Stimulated activated CD4-positive, alpha-beta T cell treated with anti-CD3 and anti-CD28 coated beads, Interleukin-12 subunit alpha, Interleukin-12 subunit beta, amount 100 ng/mL, for 24 hours (primary cell): ENCODE measurements around the gene DTD1.

Source experiments
- DNase-seq, 2 experiments: peaks; one replicate each; pipeline ENCODE4 v3.0.0-alpha.2; 2020; ENCODE audit warnings: low read depth in 2 of 2

The DTD1 gene

DNA sequence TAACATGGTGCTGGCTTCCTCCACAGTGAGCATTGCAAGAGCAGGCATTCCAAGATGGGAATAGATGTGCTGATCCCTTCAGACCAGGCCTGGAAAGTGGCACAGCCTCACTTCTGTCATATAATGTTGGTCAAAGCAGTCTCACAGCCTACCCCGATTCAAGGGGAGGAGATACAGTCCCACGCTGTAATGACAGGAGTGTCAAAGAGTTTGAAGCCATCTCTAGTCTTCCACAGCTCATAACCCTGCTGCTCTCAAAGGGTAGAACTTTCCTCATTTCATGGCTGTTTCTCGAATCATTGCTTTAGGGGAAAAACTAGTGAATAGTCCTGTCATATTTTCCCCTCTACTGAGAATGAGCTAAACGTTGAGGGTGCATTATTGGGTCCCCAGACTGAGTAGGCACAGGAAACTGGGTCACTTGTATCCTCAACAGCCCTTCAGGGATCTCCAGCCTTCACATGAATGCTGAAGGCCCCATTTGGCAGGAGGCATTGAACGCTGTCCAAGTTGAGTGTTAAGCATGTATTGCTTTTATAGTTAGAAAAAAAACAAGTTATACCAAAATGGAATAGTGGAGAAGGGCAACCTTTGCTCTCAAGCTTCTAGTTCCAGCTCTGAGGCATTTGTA, 27.3 kb downstream of the DTD1 start:
- no peak for DNase-seq

DNA sequence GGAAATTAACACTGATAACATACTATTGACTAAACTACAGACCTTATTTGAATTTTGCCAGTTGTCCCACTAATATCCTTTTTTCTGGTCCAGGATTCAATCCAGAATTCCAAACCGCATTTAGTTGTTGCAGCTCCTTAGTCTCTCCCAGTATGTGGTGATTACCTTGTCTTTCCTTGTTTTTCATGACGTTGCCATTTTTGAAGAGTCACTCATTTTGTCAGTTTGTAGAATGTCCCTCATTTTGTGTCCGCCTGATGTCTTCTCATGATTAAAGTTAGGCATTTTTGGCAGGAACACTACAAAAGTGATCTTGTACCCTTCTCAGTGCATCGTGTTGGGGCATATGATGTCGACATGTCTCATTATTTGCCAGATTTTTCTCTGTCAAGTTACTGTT, 33.1 kb downstream of the DTD1 start:
- no peak for DNase-seq

DNA sequence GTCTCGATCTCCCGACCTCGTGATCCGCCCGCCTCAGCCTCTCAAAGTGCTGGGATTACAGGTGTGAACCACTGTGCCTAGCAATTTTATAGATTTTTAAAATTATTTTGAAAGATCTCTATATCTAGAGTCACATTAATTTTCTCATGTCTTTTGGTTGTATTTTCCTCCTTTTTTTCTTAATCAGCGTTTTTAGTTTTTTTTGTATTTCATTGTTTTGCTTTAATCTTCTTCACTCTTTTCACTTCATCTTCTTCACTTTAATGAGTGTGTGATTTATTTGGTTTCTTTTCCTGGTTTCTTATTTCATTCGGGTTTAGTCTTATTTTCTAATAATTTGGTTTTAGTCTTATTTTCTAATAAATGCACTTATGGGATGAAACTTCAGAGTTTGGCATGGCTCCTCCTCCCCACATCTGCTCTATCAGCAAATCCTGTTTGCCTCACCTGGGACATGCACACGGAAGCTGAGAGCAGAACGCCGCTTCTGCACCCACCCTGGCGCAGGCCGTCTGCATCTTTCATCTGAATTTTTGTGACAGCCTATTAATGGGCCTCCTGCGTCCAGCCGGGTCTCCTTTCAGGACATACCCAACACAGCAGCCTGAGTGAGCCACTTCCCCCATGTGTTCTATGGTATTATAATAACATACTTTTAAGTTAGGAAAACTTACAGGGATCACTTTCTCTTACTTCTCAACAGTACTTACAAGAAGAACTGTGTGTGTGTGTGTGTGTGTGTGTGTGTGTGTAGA, 35.5 kb downstream of the DTD1 start:
- DNase-seq = no peak

DNA sequence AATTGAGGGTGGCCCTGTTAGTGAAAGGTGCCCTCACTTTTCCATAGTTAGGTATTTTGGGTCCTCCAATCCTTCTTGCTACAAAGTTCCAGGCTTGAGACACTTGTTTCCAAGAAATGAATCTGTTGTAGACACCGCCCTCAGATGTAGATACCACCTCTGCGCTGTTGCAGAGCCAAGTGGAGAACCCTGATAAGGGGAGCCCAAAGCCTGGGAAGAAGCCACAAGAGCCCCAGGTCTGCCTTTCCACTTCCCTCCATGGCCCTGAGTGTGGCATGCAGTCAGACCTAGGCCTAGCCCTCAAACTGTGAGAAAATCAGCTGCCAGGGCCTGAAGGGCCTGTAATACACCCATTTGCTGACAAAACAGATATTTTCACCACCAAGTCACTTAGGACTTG, 37.1 kb downstream of the DTD1 start:
- no peak for DNase-seq

DNA sequence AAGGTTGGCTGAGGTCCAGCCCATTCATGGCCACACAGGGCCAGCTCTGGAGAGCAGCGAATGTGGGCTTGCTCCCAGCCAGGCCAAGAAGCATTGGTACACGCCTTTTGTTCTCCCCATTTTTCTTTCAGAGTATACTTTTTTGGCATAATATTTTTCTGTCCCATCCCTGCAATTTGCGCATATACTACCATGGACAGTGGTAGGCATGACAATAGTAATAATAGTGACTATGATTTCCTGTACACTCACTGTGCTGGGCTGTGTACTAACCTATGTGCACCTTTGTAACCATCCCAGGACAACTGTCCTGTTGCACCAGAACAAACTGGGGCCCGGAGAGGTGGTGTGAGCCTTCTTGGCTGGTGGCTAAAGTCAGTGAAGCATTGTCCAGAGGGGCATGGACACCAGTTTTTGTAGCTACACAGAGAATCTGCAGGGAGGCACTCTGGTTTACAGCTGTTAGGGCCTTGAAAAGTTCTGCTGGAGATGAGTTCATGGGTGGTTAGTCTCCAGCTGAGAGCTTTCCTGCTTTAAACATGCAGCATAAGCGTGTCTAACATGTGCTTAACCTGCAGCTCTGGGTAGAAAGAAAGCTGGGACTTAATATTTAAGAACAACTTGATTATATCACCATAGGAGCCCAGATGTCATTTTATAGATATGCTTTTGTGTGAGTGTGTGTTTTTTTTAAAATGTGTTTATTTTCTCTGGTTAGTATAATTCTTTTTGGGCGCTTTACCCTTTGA, 38.2 kb downstream of the DTD1 start:
- no peak for DNase-seq

DNA sequence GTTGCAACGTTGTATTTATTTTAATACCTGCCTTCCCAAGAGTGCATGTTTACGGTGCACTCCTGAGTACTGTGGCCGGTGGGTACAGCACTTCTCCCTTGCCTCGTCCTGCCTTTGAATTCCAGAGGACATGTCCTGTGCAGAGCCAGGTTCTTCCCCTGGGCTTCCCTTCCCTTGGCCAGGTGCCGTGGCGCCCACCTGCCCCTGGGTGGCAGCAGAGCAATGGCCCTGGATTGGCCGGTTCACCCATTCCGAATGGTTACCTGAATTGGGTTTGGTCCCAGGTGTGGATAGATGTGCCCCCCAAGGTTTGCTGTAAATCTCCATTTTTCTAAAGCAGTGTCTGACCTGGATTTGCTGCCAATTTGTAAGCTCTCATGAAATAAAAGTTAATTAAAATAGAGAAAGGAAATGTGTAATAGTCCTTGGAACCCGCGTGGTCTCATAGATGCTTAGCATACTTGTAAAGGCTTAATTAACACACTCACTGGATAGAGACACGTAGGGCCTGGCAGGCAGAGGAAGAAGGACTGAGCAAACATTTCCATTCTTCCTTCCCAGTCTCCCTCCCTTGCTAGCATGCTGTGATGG, 40.6 kb downstream of the DTD1 start:
- no peak for DNase-seq

DNA sequence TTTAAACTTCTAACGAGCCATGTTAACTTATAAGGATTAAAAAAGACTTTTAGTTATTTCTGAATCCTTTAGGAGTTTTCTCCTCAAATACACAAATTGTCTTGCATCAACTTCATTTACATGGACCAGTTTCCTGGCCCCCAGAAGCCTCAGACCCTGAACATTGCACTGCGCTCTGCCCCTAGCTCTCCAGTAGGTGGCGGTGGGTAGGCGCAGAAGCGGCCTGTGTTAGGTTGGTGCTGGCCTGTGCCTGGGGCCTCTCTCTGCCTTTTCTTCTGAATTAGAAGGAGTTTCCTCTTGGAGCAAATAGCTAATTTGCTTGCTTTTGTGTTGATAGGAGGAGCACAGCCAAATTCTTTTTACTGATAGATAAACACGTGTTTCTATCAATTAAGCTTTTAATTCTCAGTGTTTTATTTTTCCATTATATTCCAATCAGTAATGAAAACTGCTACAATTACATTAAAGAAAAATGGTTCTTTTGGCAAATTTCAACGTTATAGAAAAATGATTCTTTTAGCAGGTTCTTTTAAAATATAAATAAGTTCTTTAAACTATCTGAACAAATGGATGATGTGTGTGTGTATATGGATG, 44.4 kb downstream of the DTD1 start:
- peak; percentile 17 to 37 for DNase-seq

DNA sequence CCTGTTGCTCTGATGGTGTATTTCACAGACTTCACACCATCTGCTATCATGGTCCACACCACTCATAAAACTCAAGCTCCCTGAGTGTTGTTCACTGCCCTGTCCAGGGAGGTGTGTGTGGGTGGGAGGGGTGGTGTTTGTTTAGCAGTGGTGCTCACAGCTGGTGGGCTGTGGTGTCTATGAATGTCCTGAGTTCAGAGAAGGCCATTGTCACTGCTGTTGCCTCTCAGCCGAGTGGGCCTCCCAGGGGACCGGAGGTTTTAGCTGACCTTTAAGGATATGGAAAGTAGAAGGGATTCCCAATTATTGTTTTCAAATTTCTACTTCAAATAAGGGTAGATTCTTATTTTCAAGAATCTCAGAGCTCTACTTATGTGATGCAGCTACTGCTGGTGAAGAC, 45.6 kb downstream of the DTD1 start:
- no peak for DNase-seq

DNA sequence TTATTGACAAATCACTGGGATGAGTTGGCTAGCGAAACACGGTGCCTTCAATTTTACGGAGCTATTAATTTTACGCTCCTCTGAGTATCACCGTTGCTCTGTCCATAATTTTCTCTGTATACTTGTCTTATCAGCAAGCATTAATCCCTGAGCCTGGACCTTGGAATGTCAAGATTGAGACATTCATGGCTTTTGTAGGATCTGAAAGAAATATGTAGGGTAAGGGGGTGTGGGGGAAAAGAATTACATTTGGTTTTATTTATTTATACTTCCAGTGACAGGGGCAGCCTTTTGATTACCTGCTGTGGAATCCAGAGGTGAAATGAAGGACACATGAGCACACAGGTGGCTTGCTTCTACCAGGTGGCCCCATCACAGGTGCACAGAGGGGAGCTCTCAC, 46.6 kb downstream of the DTD1 start:
- no peak for DNase-seq

DNA sequence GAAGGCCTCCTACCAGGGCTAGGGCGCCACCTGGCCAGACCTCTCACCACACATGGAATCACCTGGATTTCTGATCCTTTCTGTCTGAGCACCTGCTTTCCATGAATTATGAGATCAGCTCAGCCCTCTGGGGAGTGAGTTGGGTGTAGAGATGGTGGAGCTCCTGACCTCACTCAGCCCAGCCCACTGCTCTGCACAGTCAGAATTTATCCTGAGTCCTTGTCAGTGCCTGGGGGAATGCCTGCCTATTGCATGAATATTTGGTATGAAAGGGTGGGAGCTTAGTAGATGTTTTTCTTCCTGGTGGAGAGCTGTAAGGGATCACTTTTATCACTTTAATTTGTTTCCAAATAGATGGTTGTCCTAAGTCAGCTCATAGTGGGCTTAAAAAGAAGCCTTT, 47.5 kb downstream of the DTD1 start:
- DNase-seq = no peak

DNA sequence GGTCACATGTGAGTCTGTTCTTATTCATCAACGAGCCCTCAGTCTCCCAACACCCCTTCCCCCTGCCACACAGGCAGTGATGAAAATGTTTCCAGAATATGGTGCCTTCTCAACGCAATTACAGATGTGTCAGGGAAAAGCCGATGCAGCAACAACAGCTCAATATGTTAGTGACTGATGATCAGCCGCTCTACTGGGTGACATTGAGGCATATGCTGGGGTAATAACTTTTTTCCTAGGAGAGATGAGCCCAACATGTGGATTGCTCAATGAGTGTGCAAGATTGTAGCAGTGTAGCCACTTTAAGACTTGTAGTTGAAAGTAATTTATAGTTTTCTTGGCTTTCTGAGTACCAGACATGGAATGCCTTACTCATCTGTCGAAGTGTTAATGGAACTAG, 49.4 kb downstream of the DTD1 start:
- DNase-seq = no peak

DNA sequence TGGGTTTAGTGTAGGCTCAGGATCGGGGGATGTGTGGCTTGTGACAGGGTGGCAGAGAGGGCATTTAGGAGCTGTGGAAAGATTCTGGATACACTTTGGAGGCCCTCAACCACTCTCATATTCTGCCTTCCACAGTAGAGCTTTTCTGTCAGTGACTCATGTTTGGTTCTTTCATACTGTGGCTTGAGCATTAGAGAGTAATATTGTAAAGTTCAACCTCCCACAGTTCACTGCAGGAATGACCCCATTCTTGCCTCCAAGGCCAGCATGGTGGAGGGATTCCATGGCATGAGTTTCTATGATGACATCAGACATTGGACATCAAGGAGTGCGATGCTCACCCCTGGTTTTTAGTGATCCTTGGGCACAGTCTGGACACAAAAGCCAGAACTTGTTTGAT, 50.9 kb downstream of the DTD1 start:
- DNase-seq = no peak

DNA sequence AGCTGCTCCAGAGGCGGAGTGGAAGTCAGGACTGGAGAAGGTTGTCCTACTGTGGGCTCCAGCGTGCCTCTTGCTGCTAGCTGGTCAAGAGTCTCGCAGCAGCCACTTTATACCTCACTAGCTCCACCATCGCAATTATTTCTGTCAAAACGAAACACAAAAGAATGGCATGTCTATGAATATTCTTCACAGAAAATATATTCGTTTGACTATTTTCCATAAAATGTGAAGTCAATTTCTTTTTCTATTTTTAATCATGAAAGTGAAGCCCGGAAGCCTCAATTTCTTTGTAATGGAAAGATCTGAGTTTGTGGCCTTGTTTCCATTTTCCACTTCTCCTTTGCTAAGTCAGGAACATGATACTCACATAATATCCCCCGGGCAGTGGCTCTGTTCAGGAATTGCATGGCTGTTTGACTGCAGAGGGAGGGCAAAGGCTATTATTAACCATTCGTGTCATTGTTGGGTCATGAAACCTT, 51.7 kb downstream of the DTD1 start:
- no peak for DNase-seq

DNA sequence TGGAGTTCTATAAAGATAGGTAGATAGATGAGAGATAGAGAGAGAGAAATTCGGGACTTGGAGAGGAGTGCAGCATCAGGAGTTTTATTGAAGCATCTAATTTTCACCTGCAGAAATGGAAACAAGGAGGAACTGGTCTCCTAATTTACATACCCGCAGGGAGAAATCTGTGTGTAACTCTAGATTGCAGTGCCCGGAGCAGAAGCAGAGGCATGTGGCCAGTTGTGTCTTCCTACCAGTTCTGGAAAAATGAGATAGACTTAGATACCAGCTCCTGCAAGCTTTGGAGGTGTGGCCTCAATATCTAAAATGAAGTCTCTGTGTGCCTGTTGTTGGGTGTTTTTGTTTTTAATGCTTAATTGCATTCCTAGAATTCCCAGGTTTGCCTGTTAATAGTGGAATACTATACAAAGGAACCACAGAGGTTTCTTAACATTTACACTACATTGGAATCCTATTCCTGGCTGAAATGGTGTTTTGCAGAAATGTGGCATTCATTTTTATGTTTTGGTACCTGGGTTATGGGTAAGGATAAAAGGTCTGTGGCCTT, 57.4 kb downstream of the DTD1 start:
- no peak for DNase-seq

DNA sequence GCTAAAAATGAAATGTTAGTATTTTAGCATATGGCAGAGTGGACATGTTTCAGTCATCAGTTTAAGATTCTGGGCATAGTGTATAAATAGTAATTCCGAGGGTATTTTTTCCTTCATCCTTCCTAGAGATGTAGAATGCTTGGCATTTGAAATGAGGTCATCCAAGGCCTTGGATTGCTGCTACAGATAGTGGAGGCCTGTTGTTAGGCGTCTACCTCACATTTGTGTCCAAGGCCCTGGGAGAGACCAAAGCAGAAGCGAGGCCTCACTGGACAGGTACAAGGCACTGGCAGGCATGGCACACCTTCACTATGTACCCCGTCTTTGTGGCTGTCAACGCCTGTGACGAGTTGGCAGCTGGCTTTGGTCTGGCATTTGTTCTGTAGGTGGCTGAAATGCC, 58.0 kb downstream of the DTD1 start:
- no peak for DNase-seq

DNA sequence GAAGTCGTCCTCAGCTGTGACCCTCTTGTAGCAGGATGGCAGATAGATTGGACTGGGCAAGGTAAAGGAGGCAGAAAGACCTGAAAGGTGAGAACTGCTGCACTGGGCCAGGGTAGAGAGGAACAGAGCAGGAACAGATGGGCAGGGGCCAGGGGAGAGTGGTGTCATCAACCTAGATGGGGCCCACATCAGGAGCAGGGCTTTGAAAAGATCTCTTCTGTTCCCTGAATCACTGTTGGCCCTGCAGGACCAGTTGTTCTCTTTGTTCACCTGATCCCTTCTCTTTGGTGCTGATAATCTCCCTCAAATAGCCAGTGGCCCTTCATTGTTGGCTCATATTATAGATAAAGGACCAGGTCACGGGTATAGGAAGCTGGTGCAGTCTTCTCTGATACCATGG, 59.9 kb downstream of the DTD1 start:
- DNase-seq = no peak

DNA sequence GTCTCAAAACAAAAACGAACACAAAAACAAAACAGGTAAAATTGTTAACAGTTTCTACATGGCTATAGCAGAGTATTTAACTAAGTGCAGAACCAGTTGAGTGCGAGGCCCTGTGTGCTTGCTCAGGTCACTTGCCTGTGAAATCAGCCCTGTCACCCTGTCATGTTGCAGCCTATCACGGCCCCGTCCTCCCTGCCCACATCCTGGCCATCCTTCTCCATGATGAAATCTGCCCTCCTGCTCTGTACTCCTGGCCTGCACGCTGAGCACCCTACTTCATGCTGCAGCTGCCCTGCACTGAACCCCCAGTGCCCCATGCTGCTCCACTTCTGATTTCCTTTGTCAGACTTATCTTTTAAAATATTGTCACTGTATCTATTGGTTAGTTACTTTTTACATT, 62.4 kb downstream of the DTD1 start:
- no peak for DNase-seq

DNA sequence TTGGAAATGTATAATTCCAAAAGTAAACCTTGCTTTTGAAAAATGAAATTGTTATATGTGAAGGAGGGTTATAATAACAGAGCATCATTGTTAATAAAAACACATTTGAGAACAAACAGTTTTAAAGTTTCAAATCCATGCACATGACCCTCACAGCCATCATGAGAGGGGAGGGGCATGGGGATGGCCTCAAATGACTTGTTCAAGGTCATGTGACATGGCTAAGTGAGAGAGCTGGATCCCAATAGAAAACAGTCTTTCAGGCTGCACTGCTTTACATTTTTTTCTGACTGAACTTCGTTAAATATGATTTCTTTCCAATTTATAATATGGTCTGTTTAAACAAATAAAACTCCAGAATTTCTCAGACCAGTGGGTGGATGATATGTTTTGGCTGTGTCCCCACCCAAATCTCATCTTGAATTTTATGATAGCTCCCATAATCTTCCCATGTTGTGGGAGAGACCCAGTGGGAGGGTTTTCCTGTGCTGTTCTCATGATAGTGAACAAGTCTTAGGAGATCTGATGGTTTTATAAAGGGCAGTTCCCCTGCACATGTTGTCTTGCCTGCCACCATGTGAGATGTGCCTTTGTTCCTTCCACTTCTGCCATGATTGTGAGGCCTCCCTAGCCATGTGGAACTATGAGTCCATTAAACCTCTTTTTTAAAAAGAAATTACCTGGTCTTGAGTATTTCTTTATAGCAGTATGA, 66.0 kb downstream of the DTD1 start:
- no peak for DNase-seq

DNA sequence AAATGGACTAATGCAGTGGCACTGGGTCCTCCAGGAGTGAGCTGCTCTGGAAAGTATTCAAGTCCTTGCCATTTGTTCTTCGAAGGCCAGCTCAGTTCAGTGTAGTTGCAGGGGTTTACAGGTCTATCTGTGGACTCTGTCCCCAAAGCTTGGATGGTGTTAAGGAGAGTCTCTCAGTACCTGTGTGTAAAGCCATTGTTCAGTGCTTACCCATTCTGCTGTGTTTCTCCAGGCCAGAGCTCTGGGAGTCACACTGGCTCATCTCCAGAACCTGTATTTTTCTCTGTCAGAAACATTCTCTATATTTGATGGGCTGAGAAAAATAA, 66.6 kb downstream of the DTD1 start:
- DNase-seq = no peak

DNA sequence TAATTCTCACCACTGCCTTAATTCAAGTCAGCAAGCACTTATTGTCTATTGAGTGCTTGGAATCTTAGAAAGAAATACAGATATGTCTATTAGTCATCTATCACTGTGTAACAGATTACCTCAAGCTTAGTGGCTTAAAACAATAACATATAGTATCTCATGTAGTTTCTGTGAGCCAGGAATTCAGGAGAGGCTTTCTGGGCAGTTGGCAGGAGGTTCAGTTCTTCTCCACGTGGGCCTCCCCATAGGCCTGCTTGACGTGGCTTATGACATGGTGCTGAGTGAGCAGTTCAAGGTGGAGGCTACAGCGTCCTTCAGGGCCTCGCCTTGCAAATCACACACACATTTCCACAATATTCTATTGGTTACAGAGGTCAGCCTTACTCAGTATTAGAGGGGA, 69.7 kb downstream of the DTD1 start:
- DNase-seq = no peak

DNA sequence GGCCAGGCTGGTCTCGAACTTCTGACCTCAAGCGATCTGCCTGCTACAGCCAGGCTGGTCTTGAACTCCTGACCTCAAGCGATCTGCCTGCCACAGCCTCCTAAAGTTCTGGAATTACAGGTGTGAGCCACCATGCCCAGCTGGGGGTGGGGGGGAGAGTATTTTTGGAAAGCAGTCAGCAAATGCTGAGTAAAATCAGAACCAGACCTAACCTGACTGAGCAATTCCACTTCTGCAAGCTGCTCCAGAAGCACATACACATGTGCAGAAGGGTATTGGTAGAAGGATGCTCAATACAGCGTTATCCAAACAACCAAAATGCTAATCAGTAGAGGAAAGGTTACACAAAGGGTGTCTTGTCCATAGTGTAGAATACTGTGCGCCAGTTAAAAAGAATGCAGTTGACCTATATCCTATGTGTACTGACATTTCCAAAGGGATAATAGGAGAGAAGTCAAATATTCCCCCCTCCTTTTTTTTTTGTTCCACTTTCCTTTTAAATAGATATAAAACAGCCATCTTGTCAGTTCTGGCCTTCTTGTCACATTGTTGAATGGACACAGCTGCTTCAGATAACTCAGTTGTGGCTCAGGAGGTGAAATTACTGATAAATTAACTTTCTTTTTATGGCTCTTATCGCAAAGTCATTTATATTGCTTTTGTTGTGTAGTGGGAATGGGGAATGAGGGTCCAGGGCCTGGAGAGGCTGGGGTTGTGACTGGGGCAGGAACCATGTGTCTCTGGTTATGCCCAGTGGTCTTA, 74.6 kb downstream of the DTD1 start:
- no peak for DNase-seq
